ENCODE results near the gene TBC1D9. TPM values are rescaled to one million over a fixed set of nuclear protein-coding genes. Genes with fewer than 3 reads are reported as not detected.

TBC1D9 gene
- total and polyA plus RNA-seq, 8 donors = 4.9 to 38.2 (median 12.2) TPM

- Histone ChIP-seq H3K36me3 (no peaks in the 10 kb centered on the region), H3K4me1 (peaks cover 18 to 54% (median 35%) of the 10 kb centered on the region in 4 donors), H3K27ac (no peak overlapping the region), H3K9me3 (no peaks in the 10 kb centered on the region), H3K4me3 (no peak overlapping the region), H3K27me3 (no peaks in the 10 kb centered on the region)
- TF ChIP-seq POLR2AphosphoS5 (IDR thresholded peaks at IDR 0.05) = no peak
- no peak for DNase-seq
- WGBS, 5 donors = 63 to 74% (median 71%) methylated on average over 1 of the region's 1 CpG
- intact Hi-C loops (cut with DNase I; ENCODE audit: low total_unique reads) = no loop called here
These were observed 15.8 kb downstream of the TBC1D9 start for GRCh38 chr4:140740422-140740821.

DNA sequence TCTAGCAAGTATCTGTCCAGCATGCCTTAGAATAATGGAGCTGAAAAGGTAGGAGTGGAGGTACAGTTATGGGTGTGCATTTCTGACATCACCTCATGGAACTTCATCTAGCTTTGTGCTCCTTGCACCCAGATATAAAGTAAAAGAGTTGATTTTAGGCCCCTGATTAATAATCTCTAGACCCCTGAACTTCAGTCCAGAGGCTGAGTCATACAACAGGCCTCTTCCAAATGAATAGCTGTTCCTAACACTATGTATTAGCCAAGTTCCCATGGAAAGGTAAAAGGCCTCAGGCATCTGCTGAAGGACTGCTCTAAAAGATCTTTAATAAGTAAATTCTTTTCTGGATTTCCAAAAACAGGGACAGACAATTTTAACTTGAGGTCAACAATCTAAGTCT is 16.2 kb downstream of the TBC1D9 start:
- TF ChIP-seq, protein P1, sequence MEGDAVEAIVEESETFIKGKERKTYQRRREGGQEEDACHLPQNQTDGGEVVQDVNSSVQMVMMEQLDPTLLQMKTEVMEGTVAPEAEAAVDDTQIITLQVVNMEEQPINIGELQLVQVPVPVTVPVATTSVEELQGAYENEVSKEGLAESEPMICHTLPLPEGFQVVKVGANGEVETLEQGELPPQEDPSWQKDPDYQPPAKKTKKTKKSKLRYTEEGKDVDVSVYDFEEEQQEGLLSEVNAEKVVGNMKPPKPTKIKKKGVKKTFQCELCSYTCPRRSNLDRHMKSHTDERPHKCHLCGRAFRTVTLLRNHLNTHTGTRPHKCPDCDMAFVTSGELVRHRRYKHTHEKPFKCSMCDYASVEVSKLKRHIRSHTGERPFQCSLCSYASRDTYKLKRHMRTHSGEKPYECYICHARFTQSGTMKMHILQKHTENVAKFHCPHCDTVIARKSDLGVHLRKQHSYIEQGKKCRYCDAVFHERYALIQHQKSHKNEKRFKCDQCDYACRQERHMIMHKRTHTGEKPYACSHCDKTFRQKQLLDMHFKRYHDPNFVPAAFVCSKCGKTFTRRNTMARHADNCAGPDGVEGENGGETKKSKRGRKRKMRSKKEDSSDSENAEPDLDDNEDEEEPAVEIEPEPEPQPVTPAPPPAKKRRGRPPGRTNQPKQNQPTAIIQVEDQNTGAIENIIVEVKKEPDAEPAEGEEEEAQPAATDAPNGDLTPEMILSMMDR (IDR thresholded peaks at IDR 0.05) = no peak
- no peak for TF ChIP-seq POLR2A (IDR thresholded peaks at IDR 0.05)
- TF ChIP-seq EP300 (IDR thresholded peaks at IDR 0.05) = no peak
- Histone ChIP-seq H3K4me3 (no peak overlapping the region), H3K27ac (no peak overlapping the region), H3K4me1 (peaks cover 18 to 54% (median 35%) of the 10 kb centered on the region in 4 donors), H3K36me3 (no peaks in the 10 kb centered on the region), H3K27me3 (no peaks in the 10 kb centered on the region), H3K9me3 (no peaks in the 10 kb centered on the region)
- intact Hi-C loops (cut with DNase I; ENCODE audit: low total_unique reads) = no loop called here
- no peak for DNase-seq

GRCh38 chr4:140738139-140738538 is 18.0 kb downstream of the TBC1D9 start:
- TF ChIP-seq EP300 (IDR thresholded peaks at IDR 0.05) (no peak), POLR2AphosphoS5 (IDR thresholded peaks at IDR 0.05) (no peak), POLR2A (IDR thresholded peaks at IDR 0.05) (no peak)
- TF ChIP-seq, protein P1 (IDR thresholded peaks at IDR 0.05) = no peak

DNA sequence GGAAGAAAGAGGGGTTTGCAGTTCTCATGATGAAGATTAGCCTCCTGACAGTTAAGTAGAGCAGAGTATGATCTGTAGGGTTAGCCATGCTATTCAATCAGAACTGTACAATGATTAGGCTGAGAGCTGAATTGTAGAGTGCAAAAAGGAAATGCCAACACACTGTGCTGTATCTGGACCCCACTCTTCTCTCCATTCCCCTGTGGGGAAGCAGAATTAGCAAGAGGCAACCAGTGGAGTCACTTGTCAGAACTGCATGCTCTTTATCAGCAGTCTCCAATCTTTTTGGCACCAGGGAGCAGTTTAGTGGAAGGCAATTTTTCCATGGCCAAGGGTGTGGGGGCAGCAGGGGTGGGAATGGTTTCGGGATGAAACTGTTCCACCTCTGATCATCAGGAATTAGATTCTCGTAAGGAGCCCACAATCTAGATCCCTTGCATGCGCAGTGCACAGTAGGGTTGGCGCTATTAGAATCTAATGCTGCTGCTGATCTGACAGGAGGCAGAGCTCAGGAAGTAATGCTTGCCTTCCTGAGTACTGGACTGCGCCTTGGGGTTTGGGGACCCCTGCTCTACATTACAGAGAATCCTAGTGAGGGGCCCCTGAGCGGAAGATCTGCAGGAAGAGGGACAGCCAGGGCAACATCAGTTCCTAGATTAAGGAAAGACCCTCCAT is 19.4 kb downstream of the TBC1D9 start:
- 69 to 79% (median 73%) methylated on average over 6 of the region's 6 CpGs for WGBS, 5 donors
- no peak for DNase-seq
- Histone ChIP-seq H3K9me3 (no peaks in the 10 kb centered on the region), H3K36me3 (no peaks in the 10 kb centered on the region), H3K27ac (peak overlapping the region in 2 of 5 donors; percentile 26 to 33), H3K4me3 (no peak overlapping the region), H3K4me1 (peaks cover 8 to 28% (median 19%) of the 10 kb centered on the region in 4 donors), H3K27me3 (no peaks in the 10 kb centered on the region)
- intact Hi-C loops (cut with DNase I; ENCODE audit: low total_unique reads) = no loop called here
- TF ChIP-seq POLR2A (IDR thresholded peaks at IDR 0.05) (no peak), POLR2AphosphoS5 (IDR thresholded peaks at IDR 0.05) (no peak), EP300 (IDR thresholded peaks at IDR 0.05) (no peak)
- TF ChIP-seq, protein P1 (IDR thresholded peaks at IDR 0.05) = no peak

More at GRCh38 chr4:140738139-140738538, 18.0 kb downstream of the TBC1D9 start:
- no peak overlapping the region for H3K4me3 ChIP-seq
- DNase-seq = no peak
- no peaks in the 10 kb centered on the region for H3K9me3 ChIP-seq
- H3K36me3 ChIP-seq = no peaks in the 10 kb centered on the region
- H3K27me3 ChIP-seq = no peaks in the 10 kb centered on the region
- WGBS, 5 donors = 73 to 80% (median 78%) methylated on average over 1 of the region's 1 CpG
- H3K27ac ChIP-seq = no peak overlapping the region
- intact Hi-C loops (cut with DNase I; ENCODE audit: low total_unique reads) = no loop called here
- peaks cover 11 to 40% (median 26%) of the 10 kb centered on the region in 4 donors for H3K4me1 ChIP-seq

GRCh38 chr4:140735779-140736391 is 20.3 kb downstream of the TBC1D9 start:
- intact Hi-C loops (cut with DNase I; ENCODE audit: low total_unique reads) = no loop called here
- DNase-seq = no peak
- H3K9me3 ChIP-seq = no peaks in the 10 kb centered on the region
- TF ChIP-seq, protein P1 (IDR thresholded peaks at IDR 0.05) = no peak
- TF ChIP-seq POLR2A (IDR thresholded peaks at IDR 0.05) = no peak
- no peak for TF ChIP-seq EP300 (IDR thresholded peaks at IDR 0.05)
- no peak for TF ChIP-seq POLR2AphosphoS5 (IDR thresholded peaks at IDR 0.05)
- 77 to 86% (median 82%) methylated on average over 4 of the region's 4 CpGs for whole genome bisulfite sequencing, 5 donors
- no peak overlapping the region for H3K4me3 ChIP-seq
- H3K36me3 ChIP-seq = no peaks in the 10 kb centered on the region
- no peaks in the 10 kb centered on the region for H3K27me3 ChIP-seq
- no peak overlapping the region for H3K27ac ChIP-seq
- H3K4me1 ChIP-seq = peaks cover 8 to 25% (median 18%) of the 10 kb centered on the region in 4 donors
